BE2C (cell line): Measurements from ENCODE around the gene TSEN15.

Source experiments
- DNase-seq: peaks from one replicate; pipeline ENCODE4 v3.0.0-alpha.2; 2020
- H3K27me3 ChIP-seq: fragments of 250-450 bp; sonication (Bioruptor Pico); 2 replicates; pipeline ENCODE4 v1.5.1; 2020; ENCODE audit warnings: mild to moderate bottlenecking
- H3K36me3 ChIP-seq: fragments of 250-450 bp; sonication (Bioruptor Pico); 2 replicates; pipeline ENCODE4 v1.5.1; 2020; ENCODE audit warnings: mild to moderate bottlenecking
- H3K4me1 ChIP-seq: fragments of 250-450 bp; sonication (Bioruptor Pico); 2 replicates; pipeline ENCODE4 v1.5.1; 2020
- H3K4me3 ChIP-seq: 2 replicates; pipeline ENCODE4 v1.5.1; 2011; ENCODE audit warnings: low read depth, low read length
- H3K9me3 ChIP-seq: fragments of 250-450 bp; sonication (Bioruptor Pico); 2 replicates; pipeline ENCODE4 v1.5.1; 2020
- CTCF ChIP-seq: IDR thresholded peaks from 2 replicates; pipeline ENCODE4 v1.5.1; 2012; ENCODE audit warnings: mild to moderate bottlenecking, low read depth, low read length

Gene TSEN15

GRCh38 chr1:184110272-184111204 is 59.0 kb downstream of the TSEN15 start:
- Histone ChIP-seq H3K36me3 (no peaks in the 10 kb centered on the region), H3K27me3 (no peaks in the 10 kb centered on the region), H3K4me1 (no peaks in the 10 kb centered on the region), H3K4me3 (no peak overlapping the region), H3K9me3 (no peaks in the 10 kb centered on the region)
- TF ChIP-seq CTCF, result peak; percentile 29; the same call in 1 of the 2 replicates
- DNase-seq, result no peak

- Histone ChIP-seq H3K4me3 (no peak overlapping the region), H3K4me1 (no peaks in the 10 kb centered on the region), H3K9me3 (no peaks in the 10 kb centered on the region), H3K27me3 (no peaks in the 10 kb centered on the region), H3K36me3 (no peaks in the 10 kb centered on the region)
- no peak for TF ChIP-seq CTCF
- no peak for DNase-seq
Observed at GRCh38 chr1:184112176-184112948, 60.8 kb downstream of the TSEN15 start.

GRCh38 chr1:184113251-184113650 is 61.7 kb downstream of the TSEN15 start:
- DNase-seq, result no peak
- Histone ChIP-seq H3K27me3 (no peaks in the 10 kb centered on the region), H3K4me1 (no peaks in the 10 kb centered on the region), H3K4me3 (no peak overlapping the region), H3K9me3 (no peaks in the 10 kb centered on the region), H3K36me3 (no peaks in the 10 kb centered on the region)
- TF ChIP-seq CTCF, result no peak

GRCh38 chr1:184114818-184115398 is 63.4 kb downstream of the TSEN15 start:
- Histone ChIP-seq H3K4me1 (no peaks in the 10 kb centered on the region), H3K27me3 (no peaks in the 10 kb centered on the region), H3K36me3 (no peaks in the 10 kb centered on the region), H3K4me3 (no peak overlapping the region), H3K9me3 (no peaks in the 10 kb centered on the region)
- TF ChIP-seq CTCF, result no peak
- no peak for DNase-seq

GRCh38 chr1:184116287-184116686 is 64.8 kb downstream of the TSEN15 start:
- DNase-seq, result no peak
- no peak overlapping the region for H3K4me3 ChIP-seq
- no peak for TF ChIP-seq CTCF
- no peaks in the 10 kb centered on the region for H3K27me3 ChIP-seq
- no peaks in the 10 kb centered on the region for H3K4me1 ChIP-seq
- H3K36me3 ChIP-seq, result no peaks in the 10 kb centered on the region
- H3K9me3 ChIP-seq, result no peaks in the 10 kb centered on the region

GRCh38 chr1:184118046-184118445 is 66.5 kb downstream of the TSEN15 start:
- TF ChIP-seq CTCF, result no peak
- no peaks in the 10 kb centered on the region for H3K4me1 ChIP-seq
- H3K9me3 ChIP-seq, result no peaks in the 10 kb centered on the region
- no peak for DNase-seq
- H3K27me3 ChIP-seq, result no peaks in the 10 kb centered on the region
- H3K4me3 ChIP-seq, result no peak overlapping the region
- no peaks in the 10 kb centered on the region for H3K36me3 ChIP-seq
